NCI-H187 (cell line): ENCODE results near the gene BAIAP2.
A peak's percentile ranks its signal among the peaks of the same experiment; 100 is the strongest.
"Not testable (repeated sequence)": the region's sequence is repeated elsewhere in the genome, so short reads cannot be mapped to it uniquely, and the experiment has no call there.

Experiments
- DNase-seq, 2 experiments: peaks; one replicate each; lab custom pipeline; 2025; lab: John Stamatoyannopoulos, UW

BAIAP2 gene

DNA sequence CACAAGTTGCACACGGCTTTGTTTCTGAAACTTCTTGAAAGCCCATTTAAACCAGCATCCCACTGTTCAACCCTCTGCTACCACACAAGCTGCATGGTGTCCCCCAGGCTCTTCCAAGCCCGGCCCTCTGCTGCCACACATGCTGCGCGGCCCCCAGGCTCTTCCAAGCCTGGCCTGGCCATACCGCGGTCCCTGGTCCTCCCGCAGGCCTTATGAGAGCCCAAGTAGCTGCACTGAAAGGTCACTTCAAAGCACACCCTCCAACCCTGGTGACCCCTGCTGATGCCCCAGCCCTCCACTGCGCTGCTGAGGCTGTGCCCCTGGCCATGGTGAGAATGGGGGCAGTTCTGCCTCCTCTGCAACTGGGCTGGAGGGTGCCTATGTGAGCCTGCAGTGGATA is 104.5 kb downstream of the BAIAP2 start:
- no peak for DNase-seq

DNA sequence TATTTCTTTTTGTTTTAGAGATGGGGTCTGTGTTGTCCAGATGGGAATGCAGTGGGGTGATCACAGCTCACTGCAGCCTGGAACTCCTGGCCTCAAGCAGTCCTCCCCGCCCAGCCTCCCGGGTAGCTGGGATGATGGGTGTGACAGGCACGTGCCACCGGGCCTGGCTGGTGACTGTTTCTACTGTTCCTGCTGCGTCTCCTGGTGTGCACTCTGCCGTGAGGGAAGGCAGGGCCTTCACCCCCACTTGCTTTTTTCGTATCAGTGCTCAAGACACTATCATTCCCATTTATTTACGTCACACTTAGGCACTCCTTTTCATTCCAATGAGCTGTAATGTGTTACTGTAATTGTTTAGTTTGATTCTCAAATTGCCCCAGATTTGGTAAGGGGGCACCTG is 105.1 kb downstream of the BAIAP2 start:
- DNase-seq: no peak

DNA sequence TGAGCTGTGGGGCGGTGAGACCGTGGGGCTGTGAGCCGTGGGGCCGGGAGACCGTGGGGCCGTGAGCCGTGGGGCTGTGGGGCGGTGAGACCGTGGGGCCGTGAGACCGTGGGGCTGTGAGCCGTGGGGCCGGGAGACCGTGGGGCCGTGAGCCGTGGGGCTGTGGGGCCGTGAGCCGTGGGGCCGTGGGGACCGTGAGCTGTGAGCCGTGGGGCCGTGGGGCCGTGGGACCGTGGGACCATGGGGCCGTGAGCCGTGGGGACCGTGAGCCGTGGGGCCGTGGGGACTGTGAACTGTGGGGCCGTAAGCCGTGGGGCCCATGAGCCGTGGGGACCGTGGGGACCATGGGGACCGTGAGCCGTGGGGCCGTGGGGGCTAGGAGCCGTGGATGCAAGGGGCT is 105.7 kb downstream of the BAIAP2 start:
- DNase-seq: no peak

DNA sequence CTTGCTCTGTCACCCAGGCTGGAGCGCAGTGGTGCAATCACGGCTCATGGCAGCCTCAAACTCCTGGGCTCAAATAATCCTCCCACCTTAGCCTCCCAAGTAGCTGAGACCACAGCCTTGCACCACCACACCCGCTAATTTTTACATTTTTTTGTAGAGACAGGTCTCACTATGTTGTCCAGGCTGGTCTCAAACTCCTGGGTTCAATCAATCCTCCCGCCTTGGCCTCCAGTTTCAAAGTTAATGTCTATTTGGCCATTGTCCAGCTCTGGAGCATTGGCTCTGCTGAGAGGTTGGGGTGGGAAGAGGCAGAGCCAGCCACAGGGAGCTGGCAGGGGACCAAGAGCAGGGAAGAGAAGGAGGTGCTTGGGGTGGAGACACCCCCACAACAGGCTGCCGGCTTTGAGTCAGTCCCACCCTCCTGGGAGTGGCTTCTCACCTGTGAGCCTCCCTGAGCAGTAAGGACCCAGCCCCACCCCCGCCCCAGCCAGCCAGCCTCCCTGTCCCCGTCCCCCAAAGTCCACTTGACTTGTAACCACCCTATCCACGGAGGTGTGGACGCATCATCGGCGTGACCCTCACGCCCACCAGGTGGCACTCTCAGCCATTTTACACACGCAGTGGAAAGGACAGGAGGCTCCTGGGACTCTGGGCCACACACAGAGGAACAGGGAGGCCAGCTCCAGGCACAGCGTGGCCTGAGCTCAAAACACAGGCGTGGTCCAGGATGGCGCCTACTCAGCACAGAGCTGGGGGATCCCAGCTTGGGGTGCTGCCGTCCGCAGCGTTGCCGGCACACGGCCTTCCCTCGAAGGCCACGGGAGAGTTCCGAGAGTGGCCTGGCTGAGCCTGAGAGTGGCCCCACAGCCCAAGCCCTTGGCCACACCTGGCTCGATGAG is 107.6 kb downstream of the BAIAP2 start:
- peak; percentile 38 to 58 for DNase-seq

DNA sequence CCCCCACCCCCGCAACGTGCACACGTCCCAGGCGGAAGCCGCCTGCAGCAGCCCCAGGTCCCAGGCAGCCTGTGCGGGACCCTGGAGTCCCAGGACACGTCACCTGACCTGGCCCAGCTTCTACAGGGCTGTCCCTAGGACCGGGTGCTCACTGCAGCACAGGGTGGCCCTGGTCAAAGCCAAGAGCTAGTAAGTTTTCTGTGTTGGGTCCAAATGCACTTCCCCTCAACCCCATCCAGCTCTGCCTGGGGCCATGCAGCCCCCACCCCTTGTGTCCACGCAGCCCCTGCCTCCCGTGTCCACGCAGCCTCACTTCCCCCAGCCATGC is 108.2 kb downstream of the BAIAP2 start:
- DNase-seq: no peak

DNA sequence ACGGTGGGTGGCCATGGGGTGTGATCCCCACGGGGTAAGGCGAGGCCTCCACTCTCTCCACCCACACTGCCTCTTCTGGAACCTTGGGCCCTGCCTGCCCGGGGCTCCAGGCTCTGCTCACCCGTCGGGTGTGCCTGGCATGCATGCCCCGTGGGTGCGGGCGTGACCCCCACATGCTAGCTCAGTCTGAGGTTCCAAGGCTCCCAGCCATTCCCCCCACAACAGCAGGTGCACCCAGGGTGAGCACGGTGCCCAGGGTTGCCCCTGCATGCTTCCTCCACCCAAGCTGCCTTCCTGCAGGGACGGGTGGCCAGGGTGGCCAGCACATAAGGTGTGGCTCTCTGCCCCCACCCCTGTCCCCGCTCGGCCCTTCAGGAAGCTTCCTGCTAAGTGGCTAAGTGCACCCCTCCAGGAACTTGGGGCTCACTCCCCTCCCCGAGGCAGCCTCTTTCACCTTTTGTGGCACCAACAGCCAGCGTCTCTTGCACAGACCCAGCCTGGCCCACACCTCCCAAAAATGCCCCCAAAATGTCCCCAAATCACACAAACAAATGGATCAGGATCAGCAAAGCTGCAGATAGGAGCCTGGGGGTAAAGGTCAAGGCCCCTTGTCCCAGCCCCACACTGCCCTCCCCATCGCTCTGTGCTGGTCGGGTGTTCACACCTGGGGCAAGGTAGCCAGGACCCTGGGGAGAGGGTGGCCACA is 108.9 kb downstream of the BAIAP2 start:
- DNase-seq: no peak

DNA sequence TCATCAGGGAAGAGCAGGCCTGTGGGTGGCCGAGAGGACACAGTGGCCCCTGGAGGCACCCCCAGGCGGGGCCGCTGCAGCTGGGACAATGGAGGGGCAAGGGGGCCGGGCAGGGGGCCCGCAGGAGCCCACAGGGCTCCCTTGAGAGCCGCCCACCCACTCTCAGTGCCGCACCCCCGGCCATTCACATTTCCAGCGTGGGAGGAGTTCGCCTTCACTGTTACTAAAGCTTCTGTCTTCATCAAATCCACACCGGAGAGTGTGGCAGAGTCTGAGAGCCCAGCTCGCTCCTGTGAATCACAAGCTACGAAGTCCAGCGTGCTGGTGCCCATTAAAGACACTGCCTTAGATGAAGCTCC is 109.5 kb downstream of the BAIAP2 start:
- no peak for DNase-seq

DNA sequence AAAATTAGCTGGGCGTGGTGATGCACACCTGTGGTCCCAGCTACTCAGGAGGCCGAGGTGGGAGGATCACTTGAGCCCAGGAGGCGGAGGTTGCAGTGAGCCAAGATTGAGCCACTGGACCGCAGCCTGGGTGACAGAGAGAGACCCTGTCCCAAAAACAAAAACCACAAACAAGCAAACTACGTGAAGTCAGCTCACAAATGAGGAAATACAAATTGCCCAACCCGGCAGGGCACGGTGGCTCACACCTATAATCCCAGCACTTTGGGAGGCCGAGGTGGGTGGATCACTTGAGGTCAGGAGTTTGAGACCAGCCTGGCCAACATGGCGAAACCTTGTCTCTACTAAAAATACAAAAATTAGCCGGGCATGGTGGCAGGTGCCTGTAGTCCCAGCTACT is 111.3 kb downstream of the BAIAP2 start:
- not testable (repeated sequence) for DNase-seq

DNA sequence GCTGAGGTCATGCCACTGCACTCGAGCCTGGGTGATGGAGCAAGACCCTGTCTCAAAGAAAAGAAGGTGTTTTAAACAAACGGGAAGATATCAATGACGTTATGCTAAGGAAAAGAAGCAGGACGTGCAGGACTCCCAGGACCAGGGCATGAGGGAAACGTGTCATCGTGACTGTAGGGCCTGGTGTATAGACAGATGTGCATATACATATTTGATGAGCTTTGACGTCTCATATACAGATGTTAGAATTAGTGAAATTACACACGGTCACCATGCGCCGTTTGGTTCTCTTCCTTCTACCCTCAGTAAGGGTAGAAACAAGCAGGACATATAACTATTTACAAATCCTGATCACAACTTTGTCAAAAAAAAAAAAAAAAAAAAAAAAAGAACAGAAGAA is 112.8 kb downstream of the BAIAP2 start:
- no peak for DNase-seq

DNA sequence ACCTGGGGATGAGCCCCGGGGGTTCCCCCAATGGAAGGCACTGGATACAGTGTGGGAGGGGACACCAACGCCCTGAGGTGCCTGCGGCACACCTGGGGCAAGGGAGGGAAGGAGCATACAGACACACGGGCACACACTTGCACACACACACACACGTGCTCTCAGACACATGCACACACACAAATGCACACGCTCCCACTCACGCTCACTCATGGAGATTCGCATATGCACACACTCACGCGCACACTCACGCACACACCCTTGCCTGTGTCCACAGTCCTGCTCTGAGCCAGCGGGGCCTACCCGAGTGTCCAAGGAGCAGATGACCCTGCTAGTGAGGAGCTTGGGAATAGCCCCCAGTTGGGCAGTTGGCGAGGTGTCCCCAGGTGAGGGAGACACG is 113.6 kb downstream of the BAIAP2 start:
- no peak for DNase-seq

DNA sequence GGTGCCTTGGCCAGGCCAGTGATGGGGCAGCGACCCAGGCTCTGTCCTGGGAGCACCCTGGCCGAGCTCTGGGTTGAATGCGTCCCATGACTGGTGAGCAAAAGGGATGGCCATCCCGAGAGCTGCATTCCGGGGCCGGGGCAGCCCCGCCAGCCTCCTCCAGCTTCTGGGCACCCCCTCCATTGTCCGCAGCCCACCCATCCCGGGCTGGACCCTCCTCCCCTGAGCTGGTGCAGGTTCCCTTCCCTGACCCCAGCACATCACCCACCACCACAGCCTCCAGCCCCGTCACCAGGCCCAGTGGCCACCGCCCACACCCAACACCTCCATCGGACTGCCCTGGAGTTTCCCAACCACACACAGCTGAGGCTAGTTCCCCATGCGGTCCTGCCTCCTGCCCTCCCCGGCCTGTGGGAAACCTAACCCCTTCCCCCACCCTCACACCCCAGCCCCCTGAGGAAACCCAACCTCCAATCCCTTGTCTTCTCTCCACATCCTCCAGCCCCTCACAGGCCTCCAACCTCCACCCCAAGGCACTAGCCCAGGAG is 114.1 kb downstream of the BAIAP2 start:
- no peak for DNase-seq

DNA sequence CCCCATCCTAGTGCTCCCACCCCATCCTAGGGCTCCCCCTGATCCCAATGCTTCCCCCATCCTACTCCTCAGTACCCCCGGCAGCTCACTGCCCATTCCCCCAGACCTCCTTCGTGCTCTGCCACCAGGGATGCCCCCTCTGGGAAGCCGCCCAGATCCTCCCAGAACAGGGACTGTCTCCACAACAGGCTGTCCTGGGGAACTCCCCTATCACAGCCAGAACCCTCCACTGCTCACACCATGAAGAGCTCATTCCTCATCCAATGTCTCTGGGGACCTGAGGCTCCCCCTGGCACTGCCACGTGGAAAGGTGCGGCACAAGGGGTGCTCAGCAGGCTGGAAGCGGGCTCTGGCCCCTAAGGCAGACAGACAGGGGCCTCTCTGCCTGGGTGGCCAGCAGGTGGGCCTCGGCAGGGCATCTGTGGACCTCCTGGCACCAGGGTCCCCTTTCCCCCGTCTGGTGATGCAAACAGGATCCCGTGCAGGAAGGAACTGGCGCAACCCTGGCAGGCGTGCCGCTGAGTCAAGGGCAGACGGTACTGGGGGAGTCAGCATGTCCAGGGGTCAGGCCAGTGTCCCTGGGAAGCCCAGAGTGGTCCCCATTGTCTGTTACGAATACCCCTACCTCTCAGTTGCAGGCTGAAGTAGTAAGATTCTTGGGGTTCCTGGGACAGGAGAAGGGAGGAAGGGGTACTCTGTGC is 115.6 kb downstream of the BAIAP2 start:
- no peak for DNase-seq

DNA sequence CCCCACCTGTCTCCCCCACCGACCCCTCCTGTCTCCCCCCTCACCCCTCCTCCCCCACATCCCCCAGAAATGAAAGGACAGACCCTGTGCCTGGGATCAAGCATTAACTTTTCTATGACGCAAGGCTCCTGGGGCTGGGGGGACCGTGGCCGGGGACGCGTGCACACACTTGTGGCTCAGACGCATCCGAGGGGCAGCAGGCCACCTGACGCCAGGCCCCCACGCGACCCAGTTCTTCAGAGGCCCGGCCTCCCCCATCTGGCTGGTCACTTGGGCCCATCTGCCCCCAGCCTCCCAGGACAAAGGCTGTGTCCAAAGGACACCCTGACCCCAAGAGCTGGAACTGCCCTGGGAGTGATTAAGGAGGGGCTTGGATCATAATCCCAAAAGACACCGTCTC is 116.3 kb downstream of the BAIAP2 start:
- DNase-seq: no peak

DNA sequence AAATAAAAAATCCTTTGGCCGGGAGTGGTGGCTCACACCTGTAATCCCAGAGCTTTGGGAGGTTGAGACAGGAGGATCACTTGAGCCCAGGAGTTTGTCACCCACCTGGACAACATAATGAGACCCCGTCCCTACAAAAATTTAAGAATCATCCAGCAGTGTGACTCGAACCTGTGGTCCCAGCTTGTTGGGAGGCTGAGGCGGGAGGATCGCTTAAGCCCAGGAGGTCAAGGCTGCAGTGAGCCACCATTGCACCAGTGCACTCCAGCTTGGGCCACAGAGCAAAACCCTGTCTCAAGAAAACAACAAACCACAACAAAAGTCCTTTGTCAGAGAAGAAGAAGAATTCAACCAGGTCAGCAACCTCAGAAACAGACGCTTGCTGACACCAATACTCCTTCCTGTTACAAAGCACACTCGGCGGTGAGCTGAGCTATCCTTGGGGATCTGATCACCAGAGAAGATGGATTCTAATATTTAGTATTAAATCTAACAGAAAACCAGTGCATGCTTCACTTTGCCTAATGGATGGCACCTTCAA is 117.4 kb downstream of the BAIAP2 start:
- no peak for DNase-seq

DNA sequence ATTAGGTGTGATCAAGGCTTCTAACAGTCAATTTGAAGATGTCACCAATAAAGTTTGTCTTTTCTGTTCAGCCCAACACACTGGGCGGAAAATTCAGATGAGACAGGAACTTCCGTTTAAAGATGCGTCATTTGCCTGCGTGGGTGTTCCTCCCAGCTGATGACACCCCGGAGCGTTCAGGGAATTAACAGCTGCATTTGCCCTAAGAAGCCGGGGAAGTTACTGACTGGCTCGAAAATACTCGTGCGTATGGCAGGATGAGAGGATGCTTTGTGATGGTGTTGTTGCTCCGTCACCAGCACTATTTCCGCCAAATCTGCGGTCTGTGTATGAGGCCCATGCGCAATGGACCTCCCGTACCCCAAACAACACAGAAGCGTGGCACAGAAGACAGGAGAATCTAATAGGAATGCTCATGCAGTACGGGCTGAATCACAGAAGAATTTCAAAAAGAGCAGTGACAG is 118.4 kb downstream of the BAIAP2 start:
- no peak for DNase-seq

DNA sequence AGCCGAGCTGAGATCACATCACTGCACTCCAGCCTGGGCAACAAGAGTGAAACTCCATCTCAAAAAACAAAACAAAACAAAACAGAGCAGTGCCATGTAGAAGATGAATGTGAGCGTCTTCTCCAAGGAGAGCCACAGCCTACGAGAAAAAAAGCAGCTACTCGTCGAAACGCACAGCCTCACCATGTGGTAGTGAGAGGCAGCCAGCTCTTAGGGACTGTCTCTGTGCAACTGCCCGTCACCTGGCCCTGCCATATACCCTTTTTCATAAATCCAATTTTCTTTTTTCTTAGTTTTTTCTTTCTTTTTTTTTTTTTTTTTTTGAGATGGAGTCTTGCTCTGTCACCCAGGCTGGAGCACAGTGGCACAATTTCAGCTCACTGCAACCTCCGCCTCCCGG is 119.1 kb downstream of the BAIAP2 start:
- not testable (repeated sequence) for DNase-seq

DNA sequence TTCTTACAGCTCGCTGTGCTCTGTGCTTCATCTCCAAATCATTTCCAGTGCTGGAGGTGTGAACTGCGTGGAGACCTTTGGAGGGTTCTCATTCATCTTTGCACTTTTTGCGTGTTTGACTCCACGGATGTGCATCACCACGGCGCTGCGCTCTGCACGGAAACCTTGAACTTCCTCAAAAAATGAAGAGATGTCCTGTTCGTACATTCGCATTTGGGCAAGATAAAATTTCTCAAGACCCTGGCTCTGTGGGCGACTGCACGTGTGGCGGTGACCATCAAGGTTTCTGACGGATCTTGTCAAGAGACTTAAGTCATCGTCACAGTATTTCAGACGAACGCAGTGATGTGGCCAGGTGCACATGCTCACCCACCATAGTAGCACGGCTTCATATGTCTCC is 120.0 kb downstream of the BAIAP2 start:
- DNase-seq: no peak

DNA sequence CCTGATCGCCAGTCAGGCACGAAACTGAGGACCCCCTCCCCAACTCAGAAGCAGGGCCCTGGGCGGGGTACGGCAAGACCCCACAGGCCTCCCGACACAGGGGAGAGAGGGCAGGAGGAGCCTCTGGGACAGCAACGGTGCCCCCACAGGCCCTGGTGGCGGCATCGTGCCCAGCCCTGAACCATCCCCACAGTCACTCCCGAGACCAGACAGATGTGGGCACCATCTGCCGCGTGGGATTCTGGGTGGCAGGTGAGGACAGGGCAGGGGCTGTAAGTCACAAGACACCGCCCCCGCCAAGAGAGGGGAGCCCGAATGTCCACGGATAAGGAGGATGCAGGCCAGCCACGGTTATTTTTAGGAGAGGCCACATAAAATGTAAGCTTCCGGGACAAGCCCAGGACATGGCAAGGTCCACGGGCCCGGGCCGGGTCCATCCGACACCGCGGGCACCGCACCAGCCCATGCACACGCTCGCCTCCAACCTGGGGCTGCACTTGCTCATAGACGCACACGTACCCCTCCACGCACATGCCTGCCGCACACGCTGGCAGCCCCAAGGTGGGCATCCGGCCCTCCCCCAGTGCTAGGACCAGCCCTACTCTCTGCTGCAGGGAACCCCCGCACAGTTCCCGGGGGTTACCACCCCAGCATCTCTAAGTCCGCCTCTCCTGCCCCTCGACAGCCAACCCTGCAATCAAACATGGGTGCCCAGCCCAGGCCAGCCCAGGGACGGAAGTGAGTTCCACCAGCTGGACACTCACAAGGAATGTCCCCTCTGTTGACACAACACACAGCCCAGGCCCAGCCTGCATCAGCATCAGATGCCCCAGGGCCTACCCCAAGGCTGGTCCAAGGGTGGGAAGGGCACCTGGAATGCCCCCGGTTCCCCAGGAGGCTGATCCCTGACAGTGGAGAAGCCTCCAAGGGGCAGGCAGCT is 122.2 kb downstream of the BAIAP2 start:
- no peak for DNase-seq

DNA sequence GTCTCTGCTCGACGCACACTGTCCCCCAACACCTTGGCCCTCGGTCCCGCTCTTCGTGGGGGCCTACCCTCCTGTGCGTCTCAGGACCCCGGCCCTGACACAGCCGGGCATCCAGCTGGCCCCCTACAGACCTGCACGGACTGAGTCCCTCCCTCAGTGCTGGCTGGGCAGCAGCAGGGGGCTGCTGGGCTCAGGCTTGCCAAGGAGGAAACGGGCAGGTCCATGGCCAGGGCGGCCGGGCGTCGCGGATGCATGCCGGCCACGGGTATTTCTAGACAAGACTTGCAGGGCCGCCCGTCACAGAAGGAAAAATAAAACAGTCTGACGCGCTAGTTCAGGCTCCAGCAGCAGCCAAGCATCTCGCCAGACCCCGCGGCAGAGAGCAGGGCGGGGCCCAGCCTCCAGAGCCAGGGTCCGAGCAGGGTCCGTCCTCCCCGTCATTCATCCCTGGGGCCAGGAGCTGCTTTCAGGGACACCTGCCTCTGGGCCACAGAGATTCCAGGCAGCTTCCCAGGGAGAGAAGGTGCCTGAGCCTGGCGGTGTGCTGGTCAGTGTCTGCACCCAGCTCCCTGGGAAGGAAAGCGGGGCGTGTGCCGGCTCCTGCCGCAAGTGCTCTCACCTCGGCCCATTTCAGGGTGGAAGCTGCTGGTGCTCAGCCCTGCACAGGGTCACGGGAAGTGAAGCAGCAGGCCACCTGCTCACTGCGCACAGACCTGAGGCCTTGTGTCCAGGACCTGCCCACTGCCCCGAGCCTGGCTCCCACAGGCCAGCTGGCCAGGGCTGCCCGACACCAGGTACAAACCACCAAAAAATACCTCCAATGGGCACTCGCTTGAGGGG is 123.1 kb downstream of the BAIAP2 start:
- no peak for DNase-seq
